ENCODE measurements around the gene CFAP91.

The CFAP91 gene

GRCh38 chr3:119702530-119703527 is at the start of gene CFAP91:
TSS of gene CFAP91 (plus strand) at chr3:119703022. CDS start at chr3:119703099, 77 bp downstream.
- peak within 1 kb of the TSS; percentile 76 for H3K4me3 Mint-ChIP-seq
- peaks cover 22% of the 10 kb centered on the region for H3K27me3 Mint-ChIP-seq (ENCODE audit: low read depth)
- H3K9me3 Mint-ChIP-seq = peaks cover 9% of the 10 kb centered on the region
- peaks cover 29% of the 10 kb centered on the region for H3K4me1 Mint-ChIP-seq (ENCODE audit: low read depth)
- peaks cover 7% of the 10 kb centered on the region for H3K36me3 Mint-ChIP-seq (ENCODE audit: low read depth)
- peak within 1 kb of the TSS; percentile 10 for H3K27ac Mint-ChIP-seq
- peak; percentile 80 for DNase-seq (ENCODE audit: low spot score)

GRCh38 chr3:119653876-119654275 is 48.9 kb upstream of the CFAP91 start:
- no peak overlapping the region for H3K27ac Mint-ChIP-seq
- no peaks in the 10 kb centered on the region for H3K27me3 Mint-ChIP-seq (ENCODE audit: low read depth)
- peaks cover 15% of the 10 kb centered on the region for H3K4me1 Mint-ChIP-seq (ENCODE audit: low read depth)
- no peaks in the 10 kb centered on the region for H3K36me3 Mint-ChIP-seq (ENCODE audit: low read depth)
- no peak overlapping the region for H3K4me3 Mint-ChIP-seq
- DNase-seq (ENCODE audit: low spot score) = no peak
- H3K9me3 Mint-ChIP-seq = no peaks in the 10 kb centered on the region

GRCh38 chr3:119657887-119658702 is 44.7 kb upstream of the CFAP91 start:
- Mint-ChIP-seq H3K9me3 (no peaks in the 10 kb centered on the region), H3K4me1 (ENCODE audit: low read depth) (peaks cover 11% of the 10 kb centered on the region), H3K4me3 (no peak overlapping the region), H3K27me3 (ENCODE audit: low read depth) (no peaks in the 10 kb centered on the region), H3K27ac (no peak overlapping the region), H3K36me3 (ENCODE audit: low read depth) (no peaks in the 10 kb centered on the region)
- no peak for DNase-seq (ENCODE audit: low spot score)

- H3K9me3 Mint-ChIP-seq = no peaks in the 10 kb centered on the region
Measured at GRCh38 chr3:119658994-119659393, 43.8 kb upstream of the CFAP91 start.

GRCh38 chr3:119659606-119660291 is 43.1 kb upstream of the CFAP91 start:
- Mint-ChIP-seq H3K27ac (no peak overlapping the region), H3K36me3 (ENCODE audit: low read depth) (no peaks in the 10 kb centered on the region), H3K9me3 (no peaks in the 10 kb centered on the region), H3K4me1 (ENCODE audit: low read depth) (peaks cover 9% of the 10 kb centered on the region), H3K27me3 (ENCODE audit: low read depth) (no peaks in the 10 kb centered on the region), H3K4me3 (no peak overlapping the region)
- no peak for DNase-seq (ENCODE audit: low spot score)

More at GRCh38 chr3:119658994-119659393, 43.8 kb upstream of the CFAP91 start:
- peaks cover 9% of the 10 kb centered on the region for H3K4me1 Mint-ChIP-seq (ENCODE audit: low read depth)
- H3K4me3 Mint-ChIP-seq = no peak overlapping the region
- no peak for DNase-seq (ENCODE audit: low spot score)
- H3K36me3 Mint-ChIP-seq (ENCODE audit: low read depth) = no peaks in the 10 kb centered on the region
- no peak overlapping the region for H3K27ac Mint-ChIP-seq
- H3K27me3 Mint-ChIP-seq (ENCODE audit: low read depth) = no peaks in the 10 kb centered on the region

GRCh38 chr3:119660474-119661440 is 42.1 kb upstream of the CFAP91 start, which contains the start of gene POPDC2:
TSS of gene POPDC2 (minus strand) at chr3:119660589. CDS start at chr3:119660423, 166 bp downstream.
- DNase-seq (ENCODE audit: low spot score) = no peak
- H3K27me3 Mint-ChIP-seq (ENCODE audit: low read depth) = no peaks in the 10 kb centered on the region
- peaks cover 12% of the 10 kb centered on the region for H3K4me1 Mint-ChIP-seq (ENCODE audit: low read depth)
- no peak within 1 kb of the TSS for H3K27ac Mint-ChIP-seq
- H3K9me3 Mint-ChIP-seq = no peaks in the 10 kb centered on the region
- H3K36me3 Mint-ChIP-seq (ENCODE audit: low read depth) = no peaks in the 10 kb centered on the region
- H3K4me3 Mint-ChIP-seq = no peak within 1 kb of the TSS

- Mint-ChIP-seq H3K9me3 (no peaks in the 10 kb centered on the region), H3K36me3 (ENCODE audit: low read depth) (peaks cover 4% of the 10 kb centered on the region), H3K27ac (no peak overlapping the region), H3K4me1 (ENCODE audit: low read depth) (peaks cover 8% of the 10 kb centered on the region), H3K27me3 (ENCODE audit: low read depth) (no peaks in the 10 kb centered on the region), H3K4me3 (no peak overlapping the region)
- no peak for DNase-seq (ENCODE audit: low spot score)
Measured at GRCh38 chr3:119662604-119663373, 40.0 kb upstream of the CFAP91 start.

GRCh38 chr3:119663885-119664284 is 38.9 kb upstream of the CFAP91 start:
- no peak for DNase-seq (ENCODE audit: low spot score)
- H3K27ac Mint-ChIP-seq = no peak overlapping the region
- no peaks in the 10 kb centered on the region for H3K9me3 Mint-ChIP-seq
- no peaks in the 10 kb centered on the region for H3K27me3 Mint-ChIP-seq (ENCODE audit: low read depth)
- peaks cover 5% of the 10 kb centered on the region for H3K4me1 Mint-ChIP-seq (ENCODE audit: low read depth)
- no peak overlapping the region for H3K4me3 Mint-ChIP-seq
- peaks cover 4% of the 10 kb centered on the region for H3K36me3 Mint-ChIP-seq (ENCODE audit: low read depth)

- Mint-ChIP-seq H3K27ac (no peak overlapping the region), H3K9me3 (no peaks in the 10 kb centered on the region), H3K27me3 (ENCODE audit: low read depth) (no peaks in the 10 kb centered on the region), H3K4me1 (ENCODE audit: low read depth) (peaks cover 5% of the 10 kb centered on the region), H3K4me3 (no peak overlapping the region), H3K36me3 (ENCODE audit: low read depth) (peaks cover 8% of the 10 kb centered on the region)
- no peak for DNase-seq (ENCODE audit: low spot score)
Measured at GRCh38 chr3:119664370-119664769, 38.5 kb upstream of the CFAP91 start.

GRCh38 chr3:119664850-119665379 is 37.9 kb upstream of the CFAP91 start:
- DNase-seq (ENCODE audit: low spot score) = no peak
- Mint-ChIP-seq H3K36me3 (ENCODE audit: low read depth) (peaks cover 12% of the 10 kb centered on the region), H3K4me3 (no peak overlapping the region), H3K27me3 (ENCODE audit: low read depth) (no peaks in the 10 kb centered on the region), H3K4me1 (ENCODE audit: low read depth) (peaks cover 6% of the 10 kb centered on the region), H3K27ac (no peak overlapping the region), H3K9me3 (no peaks in the 10 kb centered on the region)

- Mint-ChIP-seq H3K9me3 (no peaks in the 10 kb centered on the region), H3K4me3 (no peak overlapping the region), H3K27ac (no peak overlapping the region), H3K36me3 (ENCODE audit: low read depth) (peaks cover 17% of the 10 kb centered on the region), H3K4me1 (ENCODE audit: low read depth) (peaks cover 6% of the 10 kb centered on the region), H3K27me3 (ENCODE audit: low read depth) (no peaks in the 10 kb centered on the region)
- no peak for DNase-seq (ENCODE audit: low spot score)
Measured at GRCh38 chr3:119665954-119666559, 36.8 kb upstream of the CFAP91 start.
